Omental fat pad (tissue), 4 donors: ENCODE measurements around the gene KIF26B. TPM values are rescaled to one million over a fixed set of nuclear protein-coding genes. Genes with fewer than 3 reads are reported as not detected.

Source experiments
- ATAC-seq: fragments of 150-250 bp; one replicate; pipeline ENCODE4 v1.9.1; 2016; ENCODE audit warnings: mild to moderate bottlenecking, moderate library complexity; ENCODE audit not compliant: low FRiP score
- DNase-seq: peaks from one replicate; pipeline ENCODE4 v3.0.0-alpha.2; 2019; ENCODE audit warnings: low spot score
- total RNA-seq, 4 donors: library from RNA; depleted of rRNA; stranded (reverse); fragments of >200 nt; gene quantifications; one replicate each; pipeline ENCODE4 v1.1.0, GENCODE V29; 2016
- TF ChIP-seq, protein P1 (sequence below), 3 donors: fragments of 450-650 bp; IDR thresholded peaks; one replicate each; pipeline ENCODE4 v1.5.1; 2016 to 2017; ENCODE audit warnings: antibody characterized with exemption in 3 of 3, mild to moderate bottlenecking in 3 of 3, moderate library complexity in 2 of 3

KIF26B gene
- total RNA-seq, 4 donors from 2014 or later: 0.13 to 0.96 (median 0.39) TPM

- DNase-seq: no peak
- TF ChIP-seq, protein P1, sequence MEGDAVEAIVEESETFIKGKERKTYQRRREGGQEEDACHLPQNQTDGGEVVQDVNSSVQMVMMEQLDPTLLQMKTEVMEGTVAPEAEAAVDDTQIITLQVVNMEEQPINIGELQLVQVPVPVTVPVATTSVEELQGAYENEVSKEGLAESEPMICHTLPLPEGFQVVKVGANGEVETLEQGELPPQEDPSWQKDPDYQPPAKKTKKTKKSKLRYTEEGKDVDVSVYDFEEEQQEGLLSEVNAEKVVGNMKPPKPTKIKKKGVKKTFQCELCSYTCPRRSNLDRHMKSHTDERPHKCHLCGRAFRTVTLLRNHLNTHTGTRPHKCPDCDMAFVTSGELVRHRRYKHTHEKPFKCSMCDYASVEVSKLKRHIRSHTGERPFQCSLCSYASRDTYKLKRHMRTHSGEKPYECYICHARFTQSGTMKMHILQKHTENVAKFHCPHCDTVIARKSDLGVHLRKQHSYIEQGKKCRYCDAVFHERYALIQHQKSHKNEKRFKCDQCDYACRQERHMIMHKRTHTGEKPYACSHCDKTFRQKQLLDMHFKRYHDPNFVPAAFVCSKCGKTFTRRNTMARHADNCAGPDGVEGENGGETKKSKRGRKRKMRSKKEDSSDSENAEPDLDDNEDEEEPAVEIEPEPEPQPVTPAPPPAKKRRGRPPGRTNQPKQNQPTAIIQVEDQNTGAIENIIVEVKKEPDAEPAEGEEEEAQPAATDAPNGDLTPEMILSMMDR (IDR thresholded peaks at IDR 0.05): no peak
- ATAC-seq: no peak
Observed at GRCh38 chr1:245380790-245381535, 226.2 kb downstream of the KIF26B start.

DNA sequence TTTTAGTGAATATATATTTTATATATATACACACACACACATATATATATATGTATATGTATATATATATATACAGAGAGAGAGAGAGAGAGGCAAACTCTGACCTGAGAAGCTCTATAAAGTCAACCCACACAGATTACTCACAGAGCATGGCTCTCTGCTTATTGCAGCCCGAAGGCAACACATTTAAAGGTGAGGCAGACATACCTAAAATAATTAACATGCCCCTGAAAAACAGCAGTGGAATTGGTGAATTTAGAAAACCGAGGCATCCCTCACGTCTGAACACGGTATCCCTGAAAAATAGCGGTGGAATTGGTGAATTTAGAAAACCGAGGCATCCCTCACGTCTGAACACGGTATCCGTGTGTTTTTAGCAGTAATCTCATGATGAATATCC lies 228.2 kb downstream of the KIF26B start:
- ATAC-seq (no peak), DNase-seq (no peak)
- TF ChIP-seq, protein P1 (IDR thresholded peaks at IDR 0.05): no peak

- TF ChIP-seq, protein P1 (IDR thresholded peaks at IDR 0.05): no peak
- ATAC-seq (no peak), DNase-seq (no peak)
Observed at GRCh38 chr1:245383396-245384330, 228.9 kb downstream of the KIF26B start.

DNA sequence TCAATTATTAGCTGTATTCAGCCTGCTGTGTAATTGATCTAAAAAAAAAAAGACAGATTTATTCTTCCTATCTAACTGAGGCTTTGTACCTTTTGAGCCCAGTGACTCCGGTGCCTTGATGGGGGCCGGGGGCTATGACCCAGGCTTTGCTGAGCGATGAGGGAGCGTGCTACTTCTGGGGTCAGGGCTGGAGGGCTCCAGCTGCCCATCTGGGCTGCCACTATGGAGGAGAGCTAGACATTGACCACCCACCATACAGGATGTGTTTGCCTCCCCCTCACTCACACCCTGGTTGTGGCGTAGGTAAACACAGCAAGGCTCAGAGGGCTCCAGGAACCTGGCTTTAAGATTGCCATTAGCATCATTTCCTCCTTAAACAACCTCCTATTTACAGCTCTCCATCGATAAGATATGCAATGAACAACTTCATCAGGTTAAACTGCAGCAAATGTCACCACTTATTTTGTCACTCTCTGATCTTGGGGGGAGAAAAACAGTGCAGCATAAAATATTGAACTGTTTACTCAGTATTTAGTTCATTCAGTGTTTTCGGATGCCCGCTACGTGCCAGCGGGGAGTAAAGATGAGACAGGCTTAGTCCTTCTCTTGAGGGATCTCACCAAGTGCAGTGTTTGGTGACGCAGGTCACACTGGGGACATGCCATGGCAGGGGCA lies 231.6 kb downstream of the KIF26B start:
- ATAC-seq: no peak
- TF ChIP-seq, protein P1 (IDR thresholded peaks at IDR 0.05): no peak
- no peak for DNase-seq

DNA sequence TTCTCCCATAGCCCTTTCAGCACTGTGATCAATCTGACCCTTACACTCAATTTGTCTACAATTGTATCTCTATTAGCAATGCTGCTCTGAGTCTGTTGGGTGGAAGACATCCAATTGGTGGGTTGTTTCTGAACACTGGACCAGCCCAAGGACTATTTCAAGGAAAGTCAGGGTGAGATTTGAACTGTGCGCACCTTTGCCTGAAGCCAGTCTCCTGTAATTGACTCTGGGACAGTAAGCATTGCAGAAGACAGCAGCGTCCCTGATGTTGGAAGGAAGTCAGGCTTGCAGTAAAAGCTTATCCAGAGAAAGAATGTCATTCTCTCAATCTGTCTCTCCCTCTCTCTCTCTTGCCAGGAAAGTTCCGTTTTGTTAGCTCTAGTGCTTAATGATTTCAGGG lies 233.9 kb downstream of the KIF26B start:
- ATAC-seq (no peak), DNase-seq (no peak)
- TF ChIP-seq, protein P1 (IDR thresholded peaks at IDR 0.05): no peak

DNA sequence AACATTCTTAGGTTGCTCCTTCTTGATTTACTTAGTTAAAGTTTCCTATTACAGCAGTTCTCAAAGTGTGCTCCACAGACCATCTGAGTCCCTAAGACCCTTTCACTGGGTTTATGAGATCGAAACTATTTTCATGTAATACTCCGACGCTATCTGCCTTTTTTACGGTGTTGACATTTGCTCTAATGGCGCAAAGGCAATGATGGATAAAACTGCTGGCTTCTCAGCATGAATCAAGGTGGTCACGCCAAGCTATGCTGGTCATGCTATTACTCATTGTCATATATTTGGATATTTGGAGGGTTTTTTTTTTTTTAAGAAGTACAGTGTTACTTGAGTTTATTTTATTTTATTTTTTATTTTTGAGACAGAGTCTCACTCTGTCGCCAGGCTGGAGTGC lies 235.1 kb downstream of the KIF26B start:
- no peak for ATAC-seq
- TF ChIP-seq, protein P1 (IDR thresholded peaks at IDR 0.05): no peak
- DNase-seq: no peak
